Parathyroid adenoma (tissue), 2 donors: ENCODE data around the gene FCGR2B.
"Not testable (repeated sequence)": the region's sequence is repeated elsewhere in the genome, so short reads cannot be mapped to it uniquely, and the experiment has no call there.

ENCODE experiments used
- H2AFZ ChIP-seq: fragments of 300-600 bp; sonication (generic); one replicate; pipeline ENCODE4 v1.7.0; 2017; ENCODE audit warnings: antibody characterized with exemption, mild to moderate bottlenecking
- H3K27ac ChIP-seq: fragments of 300-600 bp; sonication (generic); one replicate; pipeline ENCODE4 v1.7.0; 2017
- H3K27me3 ChIP-seq: fragments of 300-600 bp; sonication (generic); one replicate; pipeline ENCODE4 v1.7.0; 2017; ENCODE audit warnings: low read length; ENCODE audit not compliant: control insufficient read depth, insufficient read depth
- H3K36me3 ChIP-seq: fragments of 300-600 bp; sonication (generic); one replicate; pipeline ENCODE4 v1.7.0; 2017; ENCODE audit warnings: low read length; ENCODE audit not compliant: control insufficient read depth, insufficient read depth
- H3K4me1 ChIP-seq: fragments of 300-600 bp; sonication (generic); one replicate; pipeline ENCODE4 v1.7.0; 2017; ENCODE audit warnings: control low read depth
- H3K4me2 ChIP-seq: fragments of 300-600 bp; sonication (generic); one replicate; pipeline ENCODE4 v1.7.0; 2017; ENCODE audit warnings: low read length
- H3K4me3 ChIP-seq: fragments of 300-600 bp; sonication (generic); one replicate; pipeline ENCODE4 v1.7.0; 2017; ENCODE audit warnings: low read depth, low read length
- H3K79me2 ChIP-seq: fragments of 300-600 bp; sonication (generic); one replicate; pipeline ENCODE4 v1.7.0; 2017; ENCODE audit warnings: control low read depth
- H3K9ac ChIP-seq: fragments of 300-600 bp; sonication (generic); one replicate; pipeline ENCODE4 v1.7.0; 2017; ENCODE audit warnings: mild to moderate bottlenecking
- H3K9me3 ChIP-seq: fragments of 300-600 bp; sonication (generic); one replicate; pipeline ENCODE4 v1.7.0; 2017; ENCODE audit warnings: low read length; ENCODE audit not compliant: control insufficient read depth
- donor health status: primary hyperparathyroidism.

FCGR2B gene

GRCh38 chr1:161662684-161663339 lies at the start of gene FCGR2B:
Gene FCGR2B, plus strand, starts transcription at chr1:161663143. Its CDS starts 99 bp downstream, at chr1:161663242.
- H3K9me3 ChIP-seq, H3K4me3 ChIP-seq, H3K9ac ChIP-seq, H3K4me1 ChIP-seq, H3K27me3 ChIP-seq, H3K4me2 ChIP-seq, H3K27ac ChIP-seq, H3K36me3 ChIP-seq, H2AFZ ChIP-seq, H3K79me2 ChIP-seq: not testable (repeated sequence)

- H3K9ac ChIP-seq, H3K4me3 ChIP-seq, H3K4me1 ChIP-seq, H3K4me2 ChIP-seq, H3K27me3 ChIP-seq, H2AFZ ChIP-seq, H3K79me2 ChIP-seq, H3K27ac ChIP-seq, H3K9me3 ChIP-seq, H3K36me3 ChIP-seq: not testable (repeated sequence)
Measured at GRCh38 chr1:161616417-161616816, 46.5 kb upstream of the FCGR2B start.

GRCh38 chr1:161618517-161618916 lies 44.4 kb upstream of the FCGR2B start:
- H3K4me2 ChIP-seq, H3K27ac ChIP-seq, H3K4me3 ChIP-seq, H3K4me1 ChIP-seq, H3K36me3 ChIP-seq, H3K9me3 ChIP-seq, H3K79me2 ChIP-seq, H3K27me3 ChIP-seq, H3K9ac ChIP-seq, H2AFZ ChIP-seq: not testable (repeated sequence)

- not testable (repeated sequence) for H3K79me2 ChIP-seq, H3K4me2 ChIP-seq, H3K9me3 ChIP-seq, H3K4me1 ChIP-seq, H3K9ac ChIP-seq, H3K27me3 ChIP-seq, H2AFZ ChIP-seq, H3K27ac ChIP-seq, H3K36me3 ChIP-seq, H3K4me3 ChIP-seq
Measured at GRCh38 chr1:161620399-161620798, 42.5 kb upstream of the FCGR2B start.

- not testable (repeated sequence) for H3K27ac ChIP-seq, H3K27me3 ChIP-seq, H3K4me1 ChIP-seq, H3K9ac ChIP-seq, H3K36me3 ChIP-seq, H2AFZ ChIP-seq, H3K9me3 ChIP-seq, H3K79me2 ChIP-seq
- Histone ChIP-seq H3K4me2 (peak overlapping the region; percentile 5), H3K4me3 (peak overlapping the region; percentile 8)
Measured at GRCh38 chr1:161621181-161622000, 41.6 kb upstream of the FCGR2B start.

- not testable (repeated sequence) for H3K4me1 ChIP-seq, H3K9ac ChIP-seq, H3K27ac ChIP-seq, H3K79me2 ChIP-seq, H2AFZ ChIP-seq, H3K9me3 ChIP-seq, H3K36me3 ChIP-seq, H3K4me2 ChIP-seq, H3K27me3 ChIP-seq, H3K4me3 ChIP-seq
Measured at GRCh38 chr1:161622054-161622453, 40.9 kb upstream of the FCGR2B start.

- H3K4me2 ChIP-seq, H3K36me3 ChIP-seq, H2AFZ ChIP-seq, H3K9me3 ChIP-seq, H3K79me2 ChIP-seq, H3K27ac ChIP-seq, H3K27me3 ChIP-seq, H3K4me3 ChIP-seq, H3K9ac ChIP-seq, H3K4me1 ChIP-seq: not testable (repeated sequence)
Measured at GRCh38 chr1:161623401-161624051, 39.4 kb upstream of the FCGR2B start.

GRCh38 chr1:161624605-161625004 lies 38.3 kb upstream of the FCGR2B start:
- H3K36me3 ChIP-seq, H3K4me1 ChIP-seq, H3K4me2 ChIP-seq, H3K27me3 ChIP-seq, H3K9me3 ChIP-seq, H3K9ac ChIP-seq, H2AFZ ChIP-seq, H3K79me2 ChIP-seq, H3K27ac ChIP-seq, H3K4me3 ChIP-seq: not testable (repeated sequence)

- H3K9ac ChIP-seq, H3K27me3 ChIP-seq, H3K4me2 ChIP-seq, H3K79me2 ChIP-seq, H3K36me3 ChIP-seq, H3K4me1 ChIP-seq, H3K9me3 ChIP-seq, H2AFZ ChIP-seq, H3K27ac ChIP-seq, H3K4me3 ChIP-seq: not testable (repeated sequence)
Measured at GRCh38 chr1:161626445-161627146, 36.3 kb upstream of the FCGR2B start.

GRCh38 chr1:161630128-161630742 lies 32.7 kb upstream of the FCGR2B start:
- not testable (repeated sequence) for H3K4me3 ChIP-seq, H3K9ac ChIP-seq, H2AFZ ChIP-seq, H3K27me3 ChIP-seq, H3K36me3 ChIP-seq, H3K4me2 ChIP-seq, H3K27ac ChIP-seq, H3K9me3 ChIP-seq, H3K79me2 ChIP-seq, H3K4me1 ChIP-seq
